Fibroblast of pulmonary artery (primary cell): Measurements from ENCODE around the gene PTGIS.

Experiments used
- DNase-seq: peaks from one replicate; pipeline ENCODE4 v3.0.0-alpha.2; 2010; ENCODE audit warnings: low read depth
- H3K4me3 ChIP-seq: replicated peaks from 2 replicates; pipeline ENCODE4 v1.5.1; 2011; ENCODE audit warnings: low read depth, mild to moderate bottlenecking, control low read depth, low read length, moderate library complexity
- TF ChIP-seq, protein P1 (sequence below): IDR thresholded peaks from 2 replicates; pipeline ENCODE4 v1.5.1; 2011; ENCODE audit warnings: mild to moderate bottlenecking, control low read depth, low read length, inconsistent platforms; ENCODE audit errors: missing control alignments

PTGIS gene

DNA sequence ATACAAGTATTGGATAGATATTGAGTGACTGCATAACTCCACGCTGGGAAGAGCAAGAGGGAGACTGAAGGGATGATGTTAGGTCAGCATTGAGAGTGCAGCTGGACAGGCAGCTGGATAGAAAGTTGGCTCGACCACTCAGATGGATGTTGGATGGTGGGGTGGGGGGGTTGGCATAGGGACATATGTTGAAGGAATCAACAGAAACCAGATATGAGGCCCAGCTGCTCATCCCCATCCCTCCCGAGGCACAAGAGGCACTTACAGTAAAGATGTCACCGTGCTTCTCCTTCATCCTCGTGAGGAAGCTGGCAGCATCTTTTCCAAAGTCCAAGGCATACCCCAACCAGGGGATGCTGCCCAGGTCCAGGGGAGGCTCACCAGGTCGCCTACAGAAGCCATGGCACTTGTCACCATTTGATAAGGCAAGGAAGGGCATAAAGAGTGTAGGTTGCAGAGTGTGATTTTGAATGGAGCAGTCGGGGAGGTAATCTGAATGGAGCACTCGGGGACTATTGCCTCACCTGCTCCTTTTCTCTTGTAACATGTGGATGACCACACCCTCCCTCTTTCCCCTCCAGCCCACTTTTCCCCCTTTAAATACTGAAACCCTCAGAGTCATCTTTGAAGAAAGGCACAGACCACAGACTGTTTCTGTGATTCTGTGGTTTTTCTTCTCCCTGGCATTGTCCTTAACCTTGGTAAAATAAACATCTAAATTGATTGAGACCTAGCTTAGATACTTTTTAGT lies 18.0 kb downstream of the PTGIS start:
- no peak overlapping the region for H3K4me3 ChIP-seq
- no peak for DNase-seq
- TF ChIP-seq, protein P1, sequence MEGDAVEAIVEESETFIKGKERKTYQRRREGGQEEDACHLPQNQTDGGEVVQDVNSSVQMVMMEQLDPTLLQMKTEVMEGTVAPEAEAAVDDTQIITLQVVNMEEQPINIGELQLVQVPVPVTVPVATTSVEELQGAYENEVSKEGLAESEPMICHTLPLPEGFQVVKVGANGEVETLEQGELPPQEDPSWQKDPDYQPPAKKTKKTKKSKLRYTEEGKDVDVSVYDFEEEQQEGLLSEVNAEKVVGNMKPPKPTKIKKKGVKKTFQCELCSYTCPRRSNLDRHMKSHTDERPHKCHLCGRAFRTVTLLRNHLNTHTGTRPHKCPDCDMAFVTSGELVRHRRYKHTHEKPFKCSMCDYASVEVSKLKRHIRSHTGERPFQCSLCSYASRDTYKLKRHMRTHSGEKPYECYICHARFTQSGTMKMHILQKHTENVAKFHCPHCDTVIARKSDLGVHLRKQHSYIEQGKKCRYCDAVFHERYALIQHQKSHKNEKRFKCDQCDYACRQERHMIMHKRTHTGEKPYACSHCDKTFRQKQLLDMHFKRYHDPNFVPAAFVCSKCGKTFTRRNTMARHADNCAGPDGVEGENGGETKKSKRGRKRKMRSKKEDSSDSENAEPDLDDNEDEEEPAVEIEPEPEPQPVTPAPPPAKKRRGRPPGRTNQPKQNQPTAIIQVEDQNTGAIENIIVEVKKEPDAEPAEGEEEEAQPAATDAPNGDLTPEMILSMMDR: no peak

DNA sequence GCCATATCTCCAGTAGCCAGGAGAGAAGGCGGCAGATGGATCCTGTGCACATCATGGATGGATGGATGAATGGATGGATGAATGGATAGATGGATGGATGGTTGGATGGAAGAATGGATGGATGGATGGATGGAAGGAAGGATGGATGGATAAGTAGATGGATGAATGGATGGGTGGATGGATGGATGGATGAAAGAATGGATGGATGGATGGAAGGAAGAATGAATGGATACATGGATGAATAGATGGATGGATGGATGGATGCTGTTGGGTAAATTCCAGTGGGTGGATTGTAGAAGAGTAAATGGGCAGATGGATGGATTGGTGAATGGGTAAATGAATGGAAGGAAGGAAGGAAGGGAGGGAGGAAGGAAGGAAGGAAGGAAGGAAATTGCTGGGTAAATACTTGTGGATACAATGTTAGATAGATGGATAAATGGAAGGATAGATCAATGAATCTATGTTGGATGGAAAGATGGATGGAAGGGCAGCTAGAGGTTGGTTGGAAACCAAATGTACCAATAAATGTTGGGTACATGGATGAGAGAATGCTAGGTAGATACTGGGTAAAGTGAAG lies 19.5 kb downstream of the PTGIS start:
- no peak for DNase-seq
- TF ChIP-seq, protein P1: no peak
- H3K4me3 ChIP-seq: no peak overlapping the region

DNA sequence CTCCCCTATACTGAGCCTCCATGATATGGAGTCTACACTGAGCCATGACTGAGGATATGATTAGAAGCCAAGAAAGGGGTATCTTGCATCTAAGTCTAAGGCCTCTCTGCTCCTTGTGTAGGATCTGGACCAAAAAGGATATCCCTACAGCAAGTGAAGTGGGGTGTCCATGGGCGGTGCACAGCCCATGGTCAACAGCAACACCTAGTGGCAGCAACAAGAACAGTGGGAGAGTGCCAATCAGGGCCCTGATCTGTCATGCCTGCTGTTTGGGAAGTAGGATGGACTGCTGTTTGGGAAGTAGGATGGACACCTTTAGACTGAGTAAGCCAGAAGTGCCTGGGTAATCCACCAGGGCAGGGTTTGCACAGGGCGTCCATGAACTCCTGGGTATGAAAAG lies 22.4 kb downstream of the PTGIS start:
- TF ChIP-seq, protein P1: peak; percentile 20
- DNase-seq: no peak
- no peak overlapping the region for H3K4me3 ChIP-seq

DNA sequence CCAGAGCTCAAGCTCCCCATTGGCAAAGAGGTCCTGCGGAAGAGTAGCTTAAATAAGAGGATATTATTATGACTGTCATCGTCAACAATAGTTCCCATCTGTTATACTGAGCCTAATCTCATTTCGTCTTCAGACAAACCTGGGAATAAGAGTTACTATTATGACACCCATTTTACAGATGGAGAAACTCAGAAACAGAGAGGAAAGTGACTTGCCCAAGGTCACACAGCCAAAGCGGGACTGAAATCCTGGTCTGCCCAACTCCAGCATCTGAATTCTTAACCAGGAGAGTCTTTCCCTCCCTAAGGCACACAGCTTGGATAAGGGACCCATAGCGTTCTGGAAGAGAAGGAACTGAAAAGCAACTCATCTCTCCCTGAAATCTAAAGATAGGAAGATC lies 23.4 kb downstream of the PTGIS start:
- H3K4me3 ChIP-seq: no peak overlapping the region
- no peak for DNase-seq
- TF ChIP-seq, protein P1: no peak

DNA sequence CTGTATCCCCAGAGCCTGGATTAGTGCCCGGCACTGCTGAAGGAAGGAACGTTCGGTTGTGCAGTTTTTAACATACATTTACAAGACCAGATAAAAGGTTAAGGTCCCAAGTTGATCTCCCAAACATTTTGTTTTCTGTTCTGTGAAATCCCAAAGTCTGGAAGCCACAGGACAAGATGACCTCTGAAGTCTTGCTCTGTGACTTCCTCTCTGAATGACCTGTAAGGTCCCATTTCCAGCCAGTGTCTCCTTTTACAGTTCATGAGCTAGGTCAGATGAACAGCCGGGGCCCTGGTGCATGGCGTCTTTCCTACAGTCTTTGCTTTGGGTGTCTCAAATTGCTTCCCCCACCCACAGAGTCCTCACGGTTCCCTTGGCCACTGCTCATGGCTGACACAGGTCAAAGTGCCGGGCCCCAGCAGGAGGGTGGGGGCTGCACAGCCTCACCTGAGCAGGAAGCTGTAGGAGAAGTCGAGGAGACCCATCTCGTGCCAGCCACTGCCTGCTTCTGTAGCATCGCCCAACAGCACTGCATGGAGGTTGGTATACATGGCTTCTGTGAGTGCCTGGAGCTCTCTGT lies 24.0 kb downstream of the PTGIS start:
- TF ChIP-seq, protein P1: no peak
- DNase-seq: no peak
- H3K4me3 ChIP-seq: no peak overlapping the region

DNA sequence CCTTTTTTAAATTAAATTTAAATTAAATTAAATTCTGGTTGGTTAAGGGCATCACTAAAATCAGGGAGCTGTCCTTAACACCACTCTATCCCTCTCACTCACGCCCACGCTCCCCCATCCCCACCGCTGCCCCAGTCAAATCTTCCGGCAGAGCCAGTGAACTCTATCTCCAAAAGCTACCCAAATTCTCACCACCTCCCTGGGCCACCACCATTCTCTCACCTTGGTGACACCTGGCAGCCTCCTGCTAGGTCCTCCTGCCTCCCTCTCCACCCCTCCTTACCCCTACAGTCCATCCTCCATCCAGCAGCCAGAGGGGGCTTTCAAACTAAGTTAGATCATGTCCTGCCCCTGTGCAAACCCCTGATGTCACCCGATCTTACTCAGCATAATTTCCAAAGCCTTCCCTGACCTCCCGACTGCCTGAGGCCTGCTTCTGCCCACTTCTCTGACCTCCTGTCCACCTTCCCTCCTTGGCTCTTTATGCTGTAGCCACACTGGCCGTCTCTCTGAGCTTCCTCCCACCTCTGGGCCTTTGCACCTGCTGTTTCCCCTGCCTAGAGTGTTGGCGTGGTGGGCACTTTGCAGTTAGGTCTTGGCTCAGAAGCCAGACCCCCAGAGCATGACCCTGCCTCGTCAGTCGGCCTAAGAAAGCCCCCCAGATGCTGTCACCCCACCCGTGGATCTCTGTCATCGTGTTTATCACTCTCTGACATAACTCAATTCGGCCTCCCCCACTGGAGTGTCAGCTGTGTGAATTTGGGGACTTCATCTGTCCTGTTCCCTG lies 24.7 kb downstream of the PTGIS start:
- DNase-seq: no peak
- no peak overlapping the region for H3K4me3 ChIP-seq
- TF ChIP-seq, protein P1: no peak
